Testis (tissue), 2 donors: ENCODE data around the gene TXNRD3.

Experiments
- POLR2A ChIP-seq: fragments of 450-650 bp; IDR thresholded peaks from one replicate; pipeline ENCODE4 v1.6.1; 2017; ENCODE audit warnings: antibody characterized with exemption, mild to moderate bottlenecking, moderate library complexity
- TF ChIP-seq, protein P1 (sequence below), 3 experiments: fragments of 450-650 bp in 2 of 3; fragments of 200-600 bp in 1 of 3; sonication (generic) in 1 of 3; IDR thresholded peaks; one replicate each; pipeline ENCODE4 v1.5.1; 2016 to 2019; ENCODE audit warnings: antibody characterized with exemption in 3 of 3, mild to moderate bottlenecking in 2 of 3, moderate library complexity in 1 of 3

DNA sequence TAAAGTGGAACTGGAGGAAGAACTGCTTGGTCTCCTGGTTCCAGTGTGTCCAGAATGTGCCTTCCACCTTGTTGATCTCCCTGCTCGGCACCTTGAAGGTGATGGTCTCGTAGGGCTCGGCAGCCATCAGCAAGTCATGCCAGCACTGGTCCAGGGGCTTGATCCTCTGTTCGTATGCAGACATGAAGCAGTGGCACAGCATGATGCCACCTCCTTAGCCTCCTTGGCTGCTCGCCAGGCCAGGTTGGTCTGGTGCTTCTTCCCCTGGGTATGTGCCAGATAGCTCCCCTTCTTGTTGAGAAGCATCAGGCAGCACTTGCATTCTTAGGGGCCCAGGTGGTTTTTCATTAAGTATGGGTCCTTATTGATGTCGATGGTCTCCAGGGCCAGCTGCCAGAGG is 17.8 kb upstream of the TXNRD3 start:
- TF ChIP-seq, protein P1, sequence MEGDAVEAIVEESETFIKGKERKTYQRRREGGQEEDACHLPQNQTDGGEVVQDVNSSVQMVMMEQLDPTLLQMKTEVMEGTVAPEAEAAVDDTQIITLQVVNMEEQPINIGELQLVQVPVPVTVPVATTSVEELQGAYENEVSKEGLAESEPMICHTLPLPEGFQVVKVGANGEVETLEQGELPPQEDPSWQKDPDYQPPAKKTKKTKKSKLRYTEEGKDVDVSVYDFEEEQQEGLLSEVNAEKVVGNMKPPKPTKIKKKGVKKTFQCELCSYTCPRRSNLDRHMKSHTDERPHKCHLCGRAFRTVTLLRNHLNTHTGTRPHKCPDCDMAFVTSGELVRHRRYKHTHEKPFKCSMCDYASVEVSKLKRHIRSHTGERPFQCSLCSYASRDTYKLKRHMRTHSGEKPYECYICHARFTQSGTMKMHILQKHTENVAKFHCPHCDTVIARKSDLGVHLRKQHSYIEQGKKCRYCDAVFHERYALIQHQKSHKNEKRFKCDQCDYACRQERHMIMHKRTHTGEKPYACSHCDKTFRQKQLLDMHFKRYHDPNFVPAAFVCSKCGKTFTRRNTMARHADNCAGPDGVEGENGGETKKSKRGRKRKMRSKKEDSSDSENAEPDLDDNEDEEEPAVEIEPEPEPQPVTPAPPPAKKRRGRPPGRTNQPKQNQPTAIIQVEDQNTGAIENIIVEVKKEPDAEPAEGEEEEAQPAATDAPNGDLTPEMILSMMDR (IDR thresholded peaks at IDR 0.05): no peak
- TF ChIP-seq POLR2A: no peak
